IMR-90 (cell line): Measurements from ENCODE around the gene RADX. TPM values are rescaled to one million over a fixed set of nuclear protein-coding genes. Genes with fewer than 3 reads are reported as not detected.
A peak's percentile ranks its signal among the peaks of the same experiment; 100 is the strongest.

ENCODE experiments used
- ATAC-seq: fragments of 200-7000 bp; cut with Tn5 transposase; 2 replicates; pipeline ENCODE4 v1.9.1; 2020; ENCODE audit warnings: low read depth, mild to moderate bottlenecking, moderate library complexity
- BruUV-seq: library from RNA; stranded (reverse); fragments of 400-500 nt; replicated peaks from 2 replicates; lab custom pipeline; 2021; lab: Mats Ljungman, UMichigan
- CTCF ChIA-PET: fragments of 300-600 bp; formaldehyde crosslinking; extraction: SDS; loops from one replicate; lab custom pipeline; 2021; ENCODE audit warnings: antibody characterized with exemption; lab: Yijun Ruan, JAX
- POLR2A ChIA-PET: fragments of 300-600 bp; sonication (Branson Sonifier 250); formaldehyde crosslinking; loops from one replicate; lab custom pipeline; 2022; ENCODE audit warnings: antibody characterized with exemption; ENCODE audit not compliant: unreplicated experiment; lab: Charles Lee
- DNase-seq: peaks from one replicate; pipeline ENCODE4 v3.0.0; 2013
- H2AFZ ChIP-seq: replicated peaks from 2 replicates; pipeline ENCODE3; 2013; ENCODE audit warnings: low read length, mild to moderate bottlenecking; ENCODE audit not compliant: poor library complexity
- H2AK5ac ChIP-seq: 2 replicates; pipeline ENCODE4 v1.6.1; 2013; ENCODE audit warnings: low read depth, low read length, inconsistent platforms
- H2AK9ac ChIP-seq: replicated peaks from 2 replicates; pipeline ENCODE3; 2013; ENCODE audit warnings: mild to moderate bottlenecking, low read depth, low read length, moderate library complexity; ENCODE audit not compliant: poor library complexity
- H2BK120ac ChIP-seq: 2 replicates; pipeline ENCODE4 v1.6.1; 2013; ENCODE audit warnings: low read depth, low read length, inconsistent platforms
- H2BK15ac ChIP-seq: 3 replicates; pipeline ENCODE4 v1.6.1; 2013; ENCODE audit warnings: low read depth, low read length, inconsistent platforms
- H2BK20ac ChIP-seq: 2 replicates; pipeline ENCODE4 v1.6.1; 2013; ENCODE audit warnings: low read depth, mild to moderate bottlenecking, inconsistent platforms, low read length, moderate library complexity
- H2BK5ac ChIP-seq: 2 replicates; pipeline ENCODE4 v1.6.1; 2013; ENCODE audit warnings: mild to moderate bottlenecking, low read depth, low read length, inconsistent platforms; ENCODE audit not compliant: poor library complexity, severe bottlenecking
- H3K14ac ChIP-seq: replicated peaks from 2 replicates; pipeline ENCODE4 v1.6.1; 2013; ENCODE audit warnings: low read depth, low read length, inconsistent platforms
- H3K18ac ChIP-seq: 2 replicates; pipeline ENCODE4 v1.6.1; 2013; ENCODE audit warnings: low read depth, low read length, control low read depth
- H3K23ac ChIP-seq: 2 replicates; pipeline ENCODE4 v1.6.1; 2013; ENCODE audit warnings: low read depth, low read length, inconsistent platforms
- H3K27ac ChIP-seq: 2 replicates; pipeline ENCODE4 v1.5.1; 2013; ENCODE audit warnings: mild to moderate bottlenecking, control low read depth, low read length; ENCODE audit not compliant: insufficient read depth
- H3K27me3 ChIP-seq: 2 replicates; pipeline ENCODE4 v1.6.1; 2013; ENCODE audit warnings: low read length; ENCODE audit not compliant: control insufficient read depth, insufficient read depth
- H3K36me3 ChIP-seq: 2 replicates; pipeline ENCODE4 v1.6.1; 2013; ENCODE audit warnings: low read length, mixed read lengths; ENCODE audit not compliant: control insufficient read depth, insufficient read depth
- H3K4ac ChIP-seq: 2 replicates; pipeline ENCODE4 v1.6.1; 2013; ENCODE audit warnings: low read depth, low read length, inconsistent platforms
- H3K4me1 ChIP-seq: 2 replicates; pipeline ENCODE4 v1.6.1; 2013; ENCODE audit warnings: low read length, mixed read lengths; ENCODE audit not compliant: control insufficient read depth, insufficient read depth
- H3K4me2 ChIP-seq: 2 replicates; pipeline ENCODE4 v1.6.1; 2013; ENCODE audit warnings: low read depth, mild to moderate bottlenecking, control low read depth, low read length, moderate library complexity
- H3K4me3 ChIP-seq: 2 replicates; pipeline ENCODE4 v1.5.1; 2013; ENCODE audit warnings: low read depth, mild to moderate bottlenecking, control low read depth, low read length, moderate library complexity; ENCODE audit not compliant: insufficient read depth
- H3K56ac ChIP-seq: 2 replicates; pipeline ENCODE4 v1.6.1; 2013; ENCODE audit warnings: low read length, inconsistent platforms; ENCODE audit not compliant: insufficient read depth; ENCODE audit errors: extremely low read depth
- H3K79me1 ChIP-seq, 2 experiments: 2 replicates each; pipeline ENCODE4 v1.6.1; 2013; ENCODE audit warnings: low read length in 2 of 2, inconsistent platforms in 1 of 2, low read depth in 1 of 2
- H3K9ac ChIP-seq: 2 replicates; pipeline ENCODE4 v1.6.1; 2013; ENCODE audit warnings: low read depth, low read length, control low read depth
- H3K9me1 ChIP-seq: 2 replicates; pipeline ENCODE4 v1.6.1; 2013; ENCODE audit warnings: low read length, inconsistent platforms; ENCODE audit not compliant: insufficient read depth
- H3K9me3 ChIP-seq: 2 replicates; pipeline ENCODE4 v1.6.1; 2013; ENCODE audit warnings: low read length; ENCODE audit not compliant: control insufficient read depth, insufficient read depth
- H4K20me1 ChIP-seq: 2 replicates; pipeline ENCODE4 v1.6.1; 2013; ENCODE audit warnings: low read length, inconsistent platforms; ENCODE audit not compliant: insufficient read depth
- H4K5ac ChIP-seq: 2 replicates; pipeline ENCODE4 v1.6.1; 2013; ENCODE audit warnings: mild to moderate bottlenecking, low read depth, low read length, control low read depth
- H4K8ac ChIP-seq, 2 experiments: 2 replicates each; pipeline ENCODE4 v1.6.1; 2013; ENCODE audit warnings: low read depth in 2 of 2, low read length in 2 of 2, control low read depth in 1 of 2, inconsistent platforms in 1 of 2
- H4K91ac ChIP-seq: 2 replicates; pipeline ENCODE4 v1.6.1; 2013; ENCODE audit warnings: low read depth, low read length, inconsistent platforms; ENCODE audit not compliant: insufficient read depth
- BHLHE40 ChIP-seq: fragments of 150-350 bp; IDR thresholded peaks from 2 replicates; pipeline ENCODE4 v1.6.1; 2016; ENCODE audit warnings: mild to moderate bottlenecking, low read depth, low read length
- CEBPB ChIP-seq: IDR thresholded peaks from 2 replicates; pipeline ENCODE4 v1.6.1; 2012; ENCODE audit warnings: low read depth, low read length, improper control_type of control experiment
- CHD1 ChIP-seq: IDR thresholded peaks from 2 replicates; pipeline ENCODE4 v1.6.1; 2012; ENCODE audit warnings: low read depth, low read length, improper control_type of control experiment
- CTCF ChIP-seq: conservative IDR thresholded peaks from 2 replicates; pipeline ENCODE4 v1.5.1; 2012; ENCODE audit warnings: mild to moderate bottlenecking, low read depth, low read length, improper control_type of control experiment
- FOS ChIP-seq: fragments of 150-350 bp; IDR thresholded peaks from 2 replicates; pipeline ENCODE4 v1.6.1; 2016; ENCODE audit warnings: low read depth, low read length
- POLR2A ChIP-seq: IDR thresholded peaks from 2 replicates; pipeline ENCODE4 v1.6.1; 2012; ENCODE audit warnings: mild to moderate bottlenecking, low read depth, low read length
- RAD21 ChIP-seq: IDR thresholded peaks from 2 replicates; pipeline ENCODE4 v1.6.1; 2012; ENCODE audit warnings: low read length, improper control_type of control experiment
- RCOR1 ChIP-seq: IDR thresholded peaks from 2 replicates; pipeline ENCODE4 v1.6.1; 2012; ENCODE audit warnings: mild to moderate bottlenecking, low read length, improper control_type of control experiment; ENCODE audit not compliant: insufficient replicate concordance
- RFX5 ChIP-seq: IDR thresholded peaks from 2 replicates; pipeline ENCODE4 v1.8.0; 2012; ENCODE audit warnings: low read depth, mild to moderate bottlenecking, low read length, moderate library complexity
- WGBS, 2 experiments: methylation state at CpG; one replicate each; pipeline versions ENCODE4 v1.1.5 to v1.1.7; 2013; ENCODE audit warnings: missing lambda C conversion rate in 2 of 2; ENCODE audit not compliant: insufficient read length in 1 of 2; ENCODE audit errors: extremely low coverage in 2 of 2; 5-methylcytosine and 5-hydroxymethylcytosine counted together
- dilution Hi-C: fragments of 300-500 bp; cut with HindIII; formaldehyde crosslinking; loops from one replicate; pipeline ENCODE4 v1.14.3; 2018; ENCODE audit warnings: low sequenced_read_pairs; ENCODE audit not compliant: unreplicated experiment
- in situ Hi-C: fragments of 300-500 bp; cut with MboI; formaldehyde crosslinking; loops from 3 replicates; pipeline ENCODE4 v1.14.3; 2019; ENCODE audit warnings: low sequenced_read_pairs, inconsistent platforms, mixed read lengths
- intact Hi-C: fragments of 100-400 bp; cut with micrococcal nuclease; formaldehyde crosslinking; loops from 2 replicates; pipeline ENCODE4 v1.10.0; 2022
- polyA plus RNA-seq, 3 experiments: library from polyadenylated mRNA; depleted of rRNA; stranded (reverse); fragments of >200 nt; gene quantifications; 2 replicates each; pipeline ENCODE4 v1.2.3, GENCODE V29; 2012; ENCODE audit warnings: low replicate concordance in 1 of 3
- total RNA-seq: library from RNA; depleted of rRNA; stranded (reverse); fragments of >200 nt; gene quantifications from 2 replicates; pipeline ENCODE4 v1.2.3, GENCODE V29; 2012

Gene RADX
- total and polyA plus RNA-seq, 2 of the 4 experiments (the other 2 are of a cell fraction): 1.6 to 1.8 TPM

- Histone ChIP-seq H3K9me3 (no peaks in the 10 kb centered on the region), H4K20me1 (no peaks in the 10 kb centered on the region), H3K18ac (no peak overlapping the region), H3K4ac (no peak overlapping the region), H3K36me3 (no peaks in the 10 kb centered on the region), H2AFZ (no peak overlapping the region), H3K27me3 (peaks cover 4% of the 10 kb centered on the region), H3K4me3 (no peak overlapping the region), H2BK5ac (no peak overlapping the region), H3K9me1 (no peaks in the 10 kb centered on the region), H2BK120ac (no peak overlapping the region), H2BK15ac (no peak overlapping the region), H2BK20ac (no peak overlapping the region), H3K9ac (no peak overlapping the region), H3K79me1 (no peaks in the 10 kb centered on the region), H3K56ac (no peak overlapping the region), H3K4me1 (no peaks in the 10 kb centered on the region), H4K5ac (no peak overlapping the region), H2AK9ac (no peak overlapping the region), H4K8ac (no peak overlapping the region), H3K27ac (no peak overlapping the region), H2AK5ac (no peak overlapping the region), H4K91ac (no peak overlapping the region), H3K4me2 (no peak overlapping the region), H3K23ac (no peak overlapping the region), H3K14ac (no peak overlapping the region)
- CTCF ChIA-PET: interaction anchor here (0.6 to 1.3 kb wide), 7 partner anchors 9 to 275 kb away, joined by 3 to 6 read pairs (median 3); partner anchors contain the start of gene RADX
- TF ChIP-seq RCOR1: no peak
- TF ChIP-seq CEBPB: no peak
- no peak for TF ChIP-seq POLR2A
- TF ChIP-seq BHLHE40: no peak
- no peak for TF ChIP-seq FOS
- TF ChIP-seq CHD1: no peak
- no peak for TF ChIP-seq RFX5
- peak; percentile 44 for TF ChIP-seq CTCF
- TF ChIP-seq RAD21: 0 out of 2 replicates have a peak, but pooled peaks have one; percentile 19
- ATAC-seq (no peak), DNase-seq (peak; percentile 11)
- intact Hi-C loops: no loop called here
- in situ Hi-C loops: no loop called here
- POLR2A ChIA-PET: no interaction called here
- dilution Hi-C loops: no loop called here
- WGBS, 2 experiments: no CpG with 5 or more reads among the region's 3 CpGs
- BruUV-seq: no TSS peak
These were observed 8.0 kb downstream of the RADX start for GRCh38 chrX:106619797-106620196.
